NB4 (cell line): ENCODE data around the gene PDE8B.

Experiments
- DNase-seq: peaks from one replicate; pipeline ENCODE4 v3.0.0; 2010; ENCODE audit warnings: low read depth
- H3K4me3 ChIP-seq: one replicate; pipeline ENCODE4 v1.5.1; 2011; ENCODE audit warnings: mild to moderate bottlenecking, low read depth, low read length, moderate library complexity
- CTCF ChIP-seq: IDR thresholded peaks from one replicate; pipeline ENCODE4 v1.5.1; 2012; ENCODE audit warnings: low read depth, low read length
- MAX ChIP-seq: IDR thresholded peaks from 2 replicates; pipeline ENCODE4 v1.6.1; 2011; ENCODE audit warnings: low read depth, low read length
- MYC ChIP-seq: IDR thresholded peaks from 2 replicates; pipeline ENCODE4 v1.6.1; 2011; ENCODE audit warnings: low read depth, low read length
- POLR2A ChIP-seq: IDR thresholded peaks from 2 replicates; pipeline ENCODE4 v1.6.1; 2011; ENCODE audit warnings: mild to moderate bottlenecking; ENCODE audit not compliant: insufficient read length; ENCODE audit errors: extremely low read depth

Gene PDE8B

GRCh38 chr5:77168879-77169244 is 41.6 kb upstream of the PDE8B start:
- no peak for DNase-seq
- H3K4me3 ChIP-seq = no peak overlapping the region
- TF ChIP-seq MAX (no peak), POLR2A (no peak), CTCF (no peak), MYC (no peak)

GRCh38 chr5:77170196-77170890 is 40.1 kb upstream of the PDE8B start:
- DNase-seq = no peak
- no peak for TF ChIP-seq MYC
- TF ChIP-seq MAX = no peak
- TF ChIP-seq CTCF = no peak
- TF ChIP-seq POLR2A = no peak
- no peak overlapping the region for H3K4me3 ChIP-seq

- no peak overlapping the region for H3K4me3 ChIP-seq
- TF ChIP-seq CTCF (no peak), MYC (no peak), MAX (no peak), POLR2A (no peak)
- DNase-seq = no peak
These were observed 39.2 kb upstream of the PDE8B start for GRCh38 chr5:77171141-77171910.

- TF ChIP-seq POLR2A (no peak), MYC (no peak), CTCF (no peak), MAX (no peak)
- DNase-seq = no peak
- no peak overlapping the region for H3K4me3 ChIP-seq
These were observed 37.7 kb upstream of the PDE8B start for GRCh38 chr5:77172713-77173328.

- no peak overlapping the region for H3K4me3 ChIP-seq
- TF ChIP-seq CTCF = no peak
- no peak for TF ChIP-seq MAX
- TF ChIP-seq MYC = no peak
- TF ChIP-seq POLR2A = no peak
- no peak for DNase-seq
These were observed 36.0 kb upstream of the PDE8B start for GRCh38 chr5:77174526-77174925.
